Panc1 (cell line): ENCODE results near the gene SKAP1. TPM values are rescaled to one million over a fixed set of nuclear protein-coding genes. Genes with fewer than 3 reads are reported as not detected.

Source experiments
- ATAC-seq: fragments of 200-7000 bp; cut with Tn5 transposase; 2 replicates; pipeline ENCODE4 v1.9.1; 2020; ENCODE audit warnings: mild to moderate bottlenecking, moderate library complexity
- BruUV-seq: library from RNA; stranded (reverse); fragments of 400-500 nt; replicated peaks from 2 replicates; lab custom pipeline; 2021; lab: Mats Ljungman, UMichigan
- CTCF ChIA-PET: fragments of 300-600 bp; sonication (Branson Sonifier 250); formaldehyde crosslinking; loops from one replicate; lab custom pipeline; 2022; ENCODE audit warnings: antibody characterized with exemption; lab: Charles Lee
- POLR2A ChIA-PET: fragments of 300-600 bp; sonication (Branson Sonifier 250); formaldehyde crosslinking; loops from one replicate; lab custom pipeline; 2022; ENCODE audit warnings: antibody characterized with exemption; lab: Charles Lee
- DNase-seq: peaks from one replicate; pipeline ENCODE4 v3.0.0-alpha.2; 2010; ENCODE audit warnings: low read depth, low spot score
- H3K27ac ChIP-seq: 2 replicates; pipeline ENCODE4 v1.5.1; 2011; ENCODE audit warnings: mild to moderate bottlenecking, low read length, inconsistent platforms
- H3K27me3 ChIP-seq: fragments of 200-500 bp; sonication (Bioruptor generic); 2 replicates; pipeline ENCODE4 v1.6.0; 2014; ENCODE audit warnings: low read length, inconsistent platforms; ENCODE audit not compliant: control insufficient read depth, insufficient read depth
- H3K36me3 ChIP-seq: fragments of 200-500 bp; sonication (Bioruptor generic); 2 replicates; pipeline ENCODE4 v1.5.1; 2014; ENCODE audit warnings: inconsistent platforms, mild to moderate bottlenecking, low read length, moderate library complexity; ENCODE audit not compliant: control insufficient read depth, insufficient read depth
- H3K4me1 ChIP-seq: 2 replicates; pipeline ENCODE4 v1.5.1; 2011; ENCODE audit warnings: inconsistent platforms, mild to moderate bottlenecking, low read length, moderate library complexity; ENCODE audit not compliant: control insufficient read depth, insufficient read depth
- H3K4me3 ChIP-seq, 2 experiments: 2 replicates each; pipeline ENCODE4 v1.5.1; 2011 to 2012; ENCODE audit warnings: low read depth in 2 of 2, low read length in 2 of 2, mild to moderate bottlenecking in 2 of 2, inconsistent platforms in 1 of 2, moderate library complexity in 1 of 2
- H3K9me3 ChIP-seq: fragments of 200-500 bp; sonication (Bioruptor generic); 2 replicates; pipeline ENCODE4 v1.5.1; 2014; ENCODE audit warnings: low read depth, mild to moderate bottlenecking, inconsistent platforms, low read length, moderate library complexity; ENCODE audit not compliant: control insufficient read depth, insufficient read depth
- CTCF ChIP-seq: fragments of 450-650 bp; IDR thresholded peaks from 2 replicates; pipeline ENCODE4 v1.5.1; 2017; ENCODE audit warnings: mild to moderate bottlenecking
- POLR2AphosphoS5 ChIP-seq: IDR thresholded peaks from 2 replicates; pipeline ENCODE4 v1.6.1; 2012; ENCODE audit warnings: mild to moderate bottlenecking, low read depth, low read length, moderate library complexity
- REST ChIP-seq, 2 experiments: IDR thresholded peaks; 2 replicates each; pipeline ENCODE4 v1.6.1; 2011 to 2012; ENCODE audit warnings: low read depth in 2 of 2, control low read depth in 1 of 2, low read length in 1 of 2, mild to moderate bottlenecking in 1 of 2, moderate library complexity in 1 of 2; ENCODE audit not compliant: insufficient read depth in 1 of 2
- SIN3A ChIP-seq: IDR thresholded peaks from 2 replicates; pipeline ENCODE4 v1.6.1; 2012; ENCODE audit warnings: low read depth, mild to moderate bottlenecking, low read length, moderate library complexity, borderline replicate concordance; ENCODE audit not compliant: insufficient read depth
- TCF7L2 ChIP-seq: IDR thresholded peaks from 2 replicates; pipeline ENCODE4 v1.6.1; 2011; ENCODE audit warnings: mild to moderate bottlenecking, low read depth, low read length, inconsistent platforms
- in situ Hi-C: cut with HindIII; loops from 2 replicates; pipeline ENCODE4 v1.10.0; 2016; ENCODE audit warnings: low sequenced_read_pairs, low pct_unique_long_range_greater_than_20kb
- intact Hi-C: fragments of 100-400 bp; cut with micrococcal nuclease; formaldehyde crosslinking; loops from one replicate; pipeline ENCODE4 v1.10.0; 2022; ENCODE audit not compliant: unreplicated experiment
- total RNA-seq: library from RNA; stranded (reverse); gene quantifications from one replicate; pipeline ENCODE4 v1.2.1, GENCODE V29; 2021; ENCODE audit not compliant: unreplicated experiment

The SKAP1 gene
- total RNA-seq, 1 experiment from 2014 or later: 0.90 TPM

GRCh38 chr17:48229936-48230335, 200.1 kb downstream of the SKAP1 start:
- Histone ChIP-seq H3K27ac (no peak overlapping the region), H3K4me3 (no peak overlapping the region), H3K4me1 (peaks cover 2% of the 10 kb centered on the region; the same call in 1 of the 2 replicates), H3K27me3 (peaks cover 6% of the 10 kb centered on the region; the same call in 1 of the 2 replicates), H3K36me3 (no peaks in the 10 kb centered on the region), H3K9me3 (no peaks in the 10 kb centered on the region)
- ATAC-seq: no peak
- TF ChIP-seq POLR2AphosphoS5: no peak
- no peak for TF ChIP-seq REST (IDR thresholded peaks at IDR 0.05; ENCODE audit: insufficient read depth in 1 of 2, low read depth in 2 of 2, low read length in 1 of 2)
- no peak for TF ChIP-seq CTCF
- TF ChIP-seq TCF7L2: no peak
- TF ChIP-seq SIN3A: no peak
- BruUV-seq: no TSS peak
- in situ Hi-C loops: no loop called here
- ChIA-PET POLR2A (no interaction called here), CTCF (no interaction called here)
- intact Hi-C loops: no loop called here
- DNase-seq: no peak

- ATAC-seq: no peak
- BruUV-seq: no TSS peak
- POLR2A ChIA-PET: interaction anchor here (0.5 kb wide), 1 partner anchor 114 kb away, joined by 8 read pairs; no protein-coding TSS in a partner anchor
These were observed 201.3 kb downstream of the SKAP1 start for GRCh38 chr17:48228720-48229119.

More at GRCh38 chr17:48228720-48229119, 201.3 kb downstream of the SKAP1 start:
- in situ Hi-C loops (no loop called here), intact Hi-C loops (no loop called here)
- TF ChIP-seq POLR2AphosphoS5 (no peak), CTCF (peak; percentile 34), REST (IDR thresholded peaks at IDR 0.05; ENCODE audit: insufficient read depth in 1 of 2, low read depth in 2 of 2, low read length in 1 of 2) (no peak)
- Histone ChIP-seq H3K9me3 (no peaks in the 10 kb centered on the region), H3K4me1 (peaks cover 2% of the 10 kb centered on the region; the same call in 1 of the 2 replicates), H3K36me3 (no peaks in the 10 kb centered on the region), H3K4me3 (no peak overlapping the region), H3K27ac (peak overlapping the region; percentile 44; the same call in 1 of the 2 replicates), H3K27me3 (peaks cover 6% of the 10 kb centered on the region; the same call in 1 of the 2 replicates)
- DNase-seq: no peak
- CTCF ChIA-PET: interaction anchor here (0.5 to 1.0 kb wide), 2 partner anchors 15 to 470 kb away, joined by 3 read pairs; no protein-coding TSS in a partner anchor
